ENCODE results near the gene HNRNPA3. TPM values are rescaled to one million over a fixed set of nuclear protein-coding genes. Genes with fewer than 3 reads are reported as not detected.

The HNRNPA3 gene
- total and polyA plus RNA-seq, 2 of the 13 experiments (the other 11 are each of a cell fraction or from before 2014, with no cell fraction given) = 73.3 to 97.7 TPM

- TF ChIP-seq ZSCAN22 (CRISPR knock-in tag; IDR thresholded peaks at IDR 0.05) (no peak; the same call in 1 of the 2 replicates), RFXANK (CRISPR knock-in tag; IDR thresholded peaks at IDR 0.05) (no peak), KDM4B (CRISPR knock-in tag; IDR thresholded peaks at IDR 0.05) (peak; percentile 82; the same call in 1 of the 2 replicates), MIXL1 (CRISPR knock-in tag; IDR thresholded peaks at IDR 0.05) (peak; percentile 63; the same call in 1 of the 2 replicates), CHD4 (IDR thresholded peaks at IDR 0.05; ENCODE audit: borderline replicate concordance, low read length) (no peak), HNF4G (IDR thresholded peaks at IDR 0.05; ENCODE audit: borderline replicate concordance, low read depth, low read length) (peak; percentile 39; the same call in 1 of the 2 replicates), HNF4G (CRISPR knock-in tag; IDR thresholded peaks at IDR 0.05; ENCODE audit: borderline replicate concordance, low read depth) (peak; percentile 17; the same call in 1 of the 2 replicates), NFATC3 (CRISPR knock-in tag; IDR thresholded peaks at IDR 0.05) (no peak), MTA3 (CRISPR knock-in tag; IDR thresholded peaks at IDR 0.05) (no peak), NKX3-1 (CRISPR knock-in tag; IDR thresholded peaks at IDR 0.05) (no peak; the same call in 1 of the 2 replicates), RAD51 (IDR thresholded peaks at IDR 0.05; ENCODE audit: borderline replicate concordance) (no peak), PTBP1 (IDR thresholded peaks at IDR 0.05; ENCODE audit: low read depth, low read length, poor library complexity, severe bottlenecking) (no peak), ZNF264 (CRISPR knock-in tag; IDR thresholded peaks at IDR 0.05) (no peak), SNRNP70 (IDR thresholded peaks at IDR 0.05; ENCODE audit: low read depth, low read length) (no peak)
- TF ChIP-seq, protein P1, sequence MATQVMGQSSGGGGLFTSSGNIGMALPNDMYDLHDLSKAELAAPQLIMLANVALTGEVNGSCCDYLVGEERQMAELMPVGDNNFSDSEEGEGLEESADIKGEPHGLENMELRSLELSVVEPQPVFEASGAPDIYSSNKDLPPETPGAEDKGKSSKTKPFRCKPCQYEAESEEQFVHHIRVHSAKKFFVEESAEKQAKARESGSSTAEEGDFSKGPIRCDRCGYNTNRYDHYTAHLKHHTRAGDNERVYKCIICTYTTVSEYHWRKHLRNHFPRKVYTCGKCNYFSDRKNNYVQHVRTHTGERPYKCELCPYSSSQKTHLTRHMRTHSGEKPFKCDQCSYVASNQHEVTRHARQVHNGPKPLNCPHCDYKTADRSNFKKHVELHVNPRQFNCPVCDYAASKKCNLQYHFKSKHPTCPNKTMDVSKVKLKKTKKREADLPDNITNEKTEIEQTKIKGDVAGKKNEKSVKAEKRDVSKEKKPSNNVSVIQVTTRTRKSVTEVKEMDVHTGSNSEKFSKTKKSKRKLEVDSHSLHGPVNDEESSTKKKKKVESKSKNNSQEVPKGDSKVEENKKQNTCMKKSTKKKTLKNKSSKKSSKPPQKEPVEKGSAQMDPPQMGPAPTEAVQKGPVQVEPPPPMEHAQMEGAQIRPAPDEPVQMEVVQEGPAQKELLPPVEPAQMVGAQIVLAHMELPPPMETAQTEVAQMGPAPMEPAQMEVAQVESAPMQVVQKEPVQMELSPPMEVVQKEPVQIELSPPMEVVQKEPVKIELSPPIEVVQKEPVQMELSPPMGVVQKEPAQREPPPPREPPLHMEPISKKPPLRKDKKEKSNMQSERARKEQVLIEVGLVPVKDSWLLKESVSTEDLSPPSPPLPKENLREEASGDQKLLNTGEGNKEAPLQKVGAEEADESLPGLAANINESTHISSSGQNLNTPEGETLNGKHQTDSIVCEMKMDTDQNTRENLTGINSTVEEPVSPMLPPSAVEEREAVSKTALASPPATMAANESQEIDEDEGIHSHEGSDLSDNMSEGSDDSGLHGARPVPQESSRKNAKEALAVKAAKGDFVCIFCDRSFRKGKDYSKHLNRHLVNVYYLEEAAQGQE (IDR thresholded peaks at IDR 0.05; ENCODE audit: borderline replicate concordance in 1 of 2, low read depth in 1 of 2, low read length in 2 of 2) = peak in 1 of 2 experiments; percentile 77; a peak in 1 of 4 replicates
- TF ChIP-seq, protein P2, sequence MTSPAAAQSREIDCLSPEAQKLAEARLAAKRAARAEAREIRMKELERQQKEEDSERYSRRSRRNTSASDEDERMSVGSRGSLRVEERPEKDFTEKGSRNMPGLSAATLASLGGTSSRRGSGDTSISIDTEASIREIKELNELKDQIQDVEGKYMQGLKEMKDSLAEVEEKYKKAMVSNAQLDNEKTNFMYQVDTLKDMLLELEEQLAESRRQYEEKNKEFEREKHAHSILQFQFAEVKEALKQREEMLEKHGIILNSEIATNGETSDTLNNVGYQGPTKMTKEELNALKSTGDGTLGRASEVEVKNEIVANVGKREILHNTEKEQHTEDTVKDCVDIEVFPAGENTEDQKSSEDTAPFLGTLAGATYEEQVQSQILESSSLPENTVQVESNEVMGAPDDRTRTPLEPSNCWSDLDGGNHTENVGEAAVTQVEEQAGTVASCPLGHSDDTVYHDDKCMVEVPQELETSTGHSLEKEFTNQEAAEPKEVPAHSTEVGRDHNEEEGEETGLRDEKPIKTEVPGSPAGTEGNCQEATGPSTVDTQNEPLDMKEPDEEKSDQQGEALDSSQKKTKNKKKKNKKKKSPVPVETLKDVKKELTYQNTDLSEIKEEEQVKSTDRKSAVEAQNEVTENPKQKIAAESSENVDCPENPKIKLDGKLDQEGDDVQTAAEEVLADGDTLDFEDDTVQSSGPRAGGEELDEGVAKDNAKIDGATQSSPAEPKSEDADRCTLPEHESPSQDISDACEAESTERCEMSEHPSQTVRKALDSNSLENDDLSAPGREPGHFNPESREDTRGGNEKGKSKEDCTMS (CRISPR knock-in tag; conservative IDR thresholded peaks at IDR 0.05) = no peak
- TF ChIP-seq, protein P3, sequence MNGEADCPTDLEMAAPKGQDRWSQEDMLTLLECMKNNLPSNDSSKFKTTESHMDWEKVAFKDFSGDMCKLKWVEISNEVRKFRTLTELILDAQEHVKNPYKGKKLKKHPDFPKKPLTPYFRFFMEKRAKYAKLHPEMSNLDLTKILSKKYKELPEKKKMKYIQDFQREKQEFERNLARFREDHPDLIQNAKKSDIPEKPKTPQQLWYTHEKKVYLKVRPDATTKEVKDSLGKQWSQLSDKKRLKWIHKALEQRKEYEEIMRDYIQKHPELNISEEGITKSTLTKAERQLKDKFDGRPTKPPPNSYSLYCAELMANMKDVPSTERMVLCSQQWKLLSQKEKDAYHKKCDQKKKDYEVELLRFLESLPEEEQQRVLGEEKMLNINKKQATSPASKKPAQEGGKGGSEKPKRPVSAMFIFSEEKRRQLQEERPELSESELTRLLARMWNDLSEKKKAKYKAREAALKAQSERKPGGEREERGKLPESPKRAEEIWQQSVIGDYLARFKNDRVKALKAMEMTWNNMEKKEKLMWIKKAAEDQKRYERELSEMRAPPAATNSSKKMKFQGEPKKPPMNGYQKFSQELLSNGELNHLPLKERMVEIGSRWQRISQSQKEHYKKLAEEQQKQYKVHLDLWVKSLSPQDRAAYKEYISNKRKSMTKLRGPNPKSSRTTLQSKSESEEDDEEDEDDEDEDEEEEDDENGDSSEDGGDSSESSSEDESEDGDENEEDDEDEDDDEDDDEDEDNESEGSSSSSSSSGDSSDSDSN (CRISPR knock-in tag; IDR thresholded peaks at IDR 0.05) = peak; percentile 95
- TF ChIP-seq, protein P4, sequence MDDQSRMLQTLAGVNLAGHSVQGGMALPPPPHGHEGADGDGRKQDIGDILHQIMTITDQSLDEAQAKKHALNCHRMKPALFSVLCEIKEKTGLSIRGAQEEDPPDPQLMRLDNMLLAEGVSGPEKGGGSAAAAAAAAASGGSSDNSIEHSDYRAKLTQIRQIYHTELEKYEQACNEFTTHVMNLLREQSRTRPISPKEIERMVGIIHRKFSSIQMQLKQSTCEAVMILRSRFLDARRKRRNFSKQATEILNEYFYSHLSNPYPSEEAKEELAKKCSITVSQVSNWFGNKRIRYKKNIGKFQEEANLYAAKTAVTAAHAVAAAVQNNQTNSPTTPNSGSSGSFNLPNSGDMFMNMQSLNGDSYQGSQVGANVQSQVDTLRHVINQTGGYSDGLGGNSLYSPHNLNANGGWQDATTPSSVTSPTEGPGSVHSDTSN (CRISPR knock-in tag; IDR thresholded peaks at IDR 0.05; ENCODE audit: borderline replicate concordance) = no peak
Observed at GRCh38 chr2:177212891-177213856, 580 bp downstream of the HNRNPA3 start (continued).

All from HepG2 (cell line).